ENCODE results near the gene ONECUT1.

ONECUT1 gene

GRCh38 chr15:52783929-52784798 lies 6.0 kb downstream of the ONECUT1 start:
- H3K4me1 ChIP-seq (ENCODE audit: insufficient read depth, low read length): peaks cover 40% of the 10 kb centered on the region
- H3K36me3 ChIP-seq (ENCODE audit: insufficient read depth, low read length): no peaks in the 10 kb centered on the region
- peak overlapping the region; percentile 29 for H3K4me3 ChIP-seq (ENCODE audit: low read length)
- peaks cover 65% of the 10 kb centered on the region for H3K27me3 ChIP-seq (ENCODE audit: insufficient read depth, low read length)
- H3K9me3 ChIP-seq (ENCODE audit: low read length): no peaks in the 10 kb centered on the region
- H2AFZ ChIP-seq (ENCODE audit: low read depth, low read length): no peak overlapping the region

- Histone ChIP-seq H3K4me3 (ENCODE audit: low read length) (peak overlapping the region; percentile 29), H3K36me3 (ENCODE audit: insufficient read depth, low read length) (no peaks in the 10 kb centered on the region), H3K4me1 (ENCODE audit: insufficient read depth, low read length) (peaks cover 40% of the 10 kb centered on the region), H2AFZ (ENCODE audit: low read depth, low read length) (no peak overlapping the region), H3K9me3 (ENCODE audit: low read length) (no peaks in the 10 kb centered on the region), H3K27me3 (ENCODE audit: insufficient read depth, low read length) (peaks cover 57% of the 10 kb centered on the region)
These were observed 6.8 kb downstream of the ONECUT1 start for GRCh38 chr15:52783191-52783829.

DNA sequence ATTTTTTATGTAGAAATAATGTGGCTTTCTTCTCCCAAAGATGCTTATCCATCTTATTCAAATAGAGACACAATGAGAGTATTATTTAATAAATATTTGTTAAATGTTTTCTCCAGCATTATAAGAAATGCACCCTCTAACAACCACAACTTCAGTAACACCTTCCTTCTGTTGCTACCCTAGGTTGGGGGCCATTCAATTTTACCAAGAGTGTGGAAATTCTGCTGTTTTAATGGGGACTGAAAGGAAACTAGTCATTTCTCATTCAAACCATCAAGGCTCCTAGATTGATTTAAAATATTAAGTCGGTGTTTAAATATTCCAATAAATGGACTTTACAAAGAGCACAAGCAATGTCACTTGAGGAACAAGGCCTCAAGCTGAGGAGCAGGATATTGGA lies 7.6 kb downstream of the ONECUT1 start:
- Histone ChIP-seq H3K4me1 (ENCODE audit: insufficient read depth, low read length) (peaks cover 34% of the 10 kb centered on the region), H3K36me3 (ENCODE audit: insufficient read depth, low read length) (no peaks in the 10 kb centered on the region), H3K27me3 (ENCODE audit: insufficient read depth, low read length) (peaks cover 49% of the 10 kb centered on the region), H3K9me3 (ENCODE audit: low read length) (no peaks in the 10 kb centered on the region), H3K4me3 (ENCODE audit: low read length) (no peak overlapping the region), H2AFZ (ENCODE audit: low read depth, low read length) (no peak overlapping the region)

- peaks cover 16% of the 10 kb centered on the region for H3K4me1 ChIP-seq (ENCODE audit: insufficient read depth, low read length)
These were observed 9.8 kb downstream of the ONECUT1 start for GRCh38 chr15:52780172-52780980.

DNA sequence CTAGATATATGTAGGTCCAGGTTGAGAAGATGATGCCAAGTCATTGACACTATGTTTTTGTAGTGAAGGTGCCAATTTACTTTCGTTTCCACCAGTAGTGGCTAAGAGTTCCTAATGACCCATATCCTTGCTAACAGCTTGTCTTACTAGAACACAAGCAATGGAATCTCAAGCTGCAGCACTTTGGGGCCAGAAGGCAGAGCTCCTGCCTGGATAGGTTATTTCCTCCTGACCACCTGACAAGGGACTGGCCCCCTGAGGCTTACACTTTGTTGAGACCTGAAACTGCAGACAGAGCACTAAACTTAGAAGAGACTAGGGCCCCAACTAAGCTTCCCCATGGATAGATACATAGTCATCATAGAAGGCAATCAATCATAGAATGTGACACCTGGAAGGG lies 11.7 kb downstream of the ONECUT1 start:
- H2AFZ ChIP-seq (ENCODE audit: low read depth, low read length): no peak overlapping the region
- H3K4me1 ChIP-seq (ENCODE audit: insufficient read depth, low read length): peaks cover 6% of the 10 kb centered on the region
- peaks cover 14% of the 10 kb centered on the region for H3K27me3 ChIP-seq (ENCODE audit: insufficient read depth, low read length)
- no peak overlapping the region for H3K4me3 ChIP-seq (ENCODE audit: low read length)
- no peaks in the 10 kb centered on the region for H3K36me3 ChIP-seq (ENCODE audit: insufficient read depth, low read length)
- no peaks in the 10 kb centered on the region for H3K9me3 ChIP-seq (ENCODE audit: low read length)

More at GRCh38 chr15:52780172-52780980, 9.8 kb downstream of the ONECUT1 start:
- Histone ChIP-seq H2AFZ (ENCODE audit: low read depth, low read length) (no peak overlapping the region), H3K27me3 (ENCODE audit: insufficient read depth, low read length) (peaks cover 29% of the 10 kb centered on the region), H3K4me3 (ENCODE audit: low read length) (no peak overlapping the region), H3K36me3 (ENCODE audit: insufficient read depth, low read length) (no peaks in the 10 kb centered on the region), H3K9me3 (ENCODE audit: low read length) (no peaks in the 10 kb centered on the region)

DNA sequence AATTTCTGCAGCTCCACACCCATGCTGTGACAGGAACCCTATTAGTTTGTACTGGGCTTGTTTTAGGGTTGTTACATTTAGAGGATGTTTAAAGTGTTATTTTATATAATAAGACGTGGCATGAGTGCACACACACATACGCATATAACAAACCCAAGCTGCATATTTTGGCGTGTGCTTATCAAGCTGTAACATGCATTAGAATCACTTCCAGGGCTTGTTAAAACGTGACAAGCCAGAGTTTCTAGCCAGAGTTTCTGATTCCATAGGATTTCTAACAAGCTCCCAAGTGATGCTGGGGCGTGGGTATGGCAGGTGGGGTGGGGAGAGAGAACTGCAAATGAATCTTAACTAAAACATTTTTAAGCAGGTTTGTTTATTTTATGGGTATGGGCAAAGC lies 17.4 kb downstream of the ONECUT1 start:
- H3K4me3 ChIP-seq (ENCODE audit: low read length): no peak overlapping the region
- no peaks in the 10 kb centered on the region for H3K36me3 ChIP-seq (ENCODE audit: insufficient read depth, low read length)
- no peaks in the 10 kb centered on the region for H3K4me1 ChIP-seq (ENCODE audit: insufficient read depth, low read length)
- no peaks in the 10 kb centered on the region for H3K9me3 ChIP-seq (ENCODE audit: low read length)
- no peak overlapping the region for H2AFZ ChIP-seq (ENCODE audit: low read depth, low read length)
- H3K27me3 ChIP-seq (ENCODE audit: insufficient read depth, low read length): no peaks in the 10 kb centered on the region

DNA sequence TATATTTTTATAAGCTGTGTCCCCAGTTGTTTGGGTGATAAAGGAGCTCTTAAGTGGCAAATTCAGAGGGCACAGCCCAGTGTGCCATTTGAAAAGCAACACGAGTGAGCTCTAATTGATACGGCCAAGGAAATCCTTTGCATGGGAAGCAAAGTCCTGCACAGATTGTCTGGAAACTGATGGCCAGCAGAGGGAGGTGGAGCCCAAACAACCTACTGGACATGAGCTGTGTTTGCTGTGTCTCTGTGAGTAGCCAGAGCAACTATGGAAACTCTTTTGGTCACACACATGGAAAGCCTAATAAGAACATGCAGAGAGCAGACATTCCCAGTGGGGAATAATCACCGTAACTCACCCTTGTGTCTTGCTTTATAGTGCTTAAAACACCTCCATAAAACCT lies 24.4 kb downstream of the ONECUT1 start:
- no peak overlapping the region for H2AFZ ChIP-seq (ENCODE audit: low read depth, low read length)
- no peak overlapping the region for H3K4me3 ChIP-seq (ENCODE audit: low read length)
- no peaks in the 10 kb centered on the region for H3K36me3 ChIP-seq (ENCODE audit: insufficient read depth, low read length)
- no peaks in the 10 kb centered on the region for H3K9me3 ChIP-seq (ENCODE audit: low read length)
- no peaks in the 10 kb centered on the region for H3K27me3 ChIP-seq (ENCODE audit: insufficient read depth, low read length)
- no peaks in the 10 kb centered on the region for H3K4me1 ChIP-seq (ENCODE audit: insufficient read depth, low read length)

GRCh38 chr15:52764731-52765130 lies 25.4 kb downstream of the ONECUT1 start:
- Histone ChIP-seq H3K4me1 (ENCODE audit: insufficient read depth, low read length) (no peaks in the 10 kb centered on the region), H2AFZ (ENCODE audit: low read depth, low read length) (no peak overlapping the region), H3K36me3 (ENCODE audit: insufficient read depth, low read length) (no peaks in the 10 kb centered on the region), H3K4me3 (ENCODE audit: low read length) (no peak overlapping the region), H3K27me3 (ENCODE audit: insufficient read depth, low read length) (no peaks in the 10 kb centered on the region), H3K9me3 (ENCODE audit: low read length) (no peaks in the 10 kb centered on the region)

GRCh38 chr15:52762621-52763020 lies 27.5 kb downstream of the ONECUT1 start:
- no peak overlapping the region for H2AFZ ChIP-seq (ENCODE audit: low read depth, low read length)
- no peak overlapping the region for H3K4me3 ChIP-seq (ENCODE audit: low read length)
- no peaks in the 10 kb centered on the region for H3K36me3 ChIP-seq (ENCODE audit: insufficient read depth, low read length)
- H3K4me1 ChIP-seq (ENCODE audit: insufficient read depth, low read length): no peaks in the 10 kb centered on the region
- H3K9me3 ChIP-seq (ENCODE audit: low read length): no peaks in the 10 kb centered on the region
- no peaks in the 10 kb centered on the region for H3K27me3 ChIP-seq (ENCODE audit: insufficient read depth, low read length)

GRCh38 chr15:52760562-52760961 lies 29.6 kb downstream of the ONECUT1 start:
- Histone ChIP-seq H3K9me3 (ENCODE audit: low read length) (no peaks in the 10 kb centered on the region), H2AFZ (ENCODE audit: low read depth, low read length) (no peak overlapping the region), H3K27me3 (ENCODE audit: insufficient read depth, low read length) (no peaks in the 10 kb centered on the region)

GRCh38 chr15:52759969-52760368 lies 30.2 kb downstream of the ONECUT1 start:
- Histone ChIP-seq H2AFZ (ENCODE audit: low read depth, low read length) (no peak overlapping the region), H3K9me3 (ENCODE audit: low read length) (no peaks in the 10 kb centered on the region), H3K4me3 (ENCODE audit: low read length) (no peak overlapping the region), H3K4me1 (ENCODE audit: insufficient read depth, low read length) (no peaks in the 10 kb centered on the region), H3K36me3 (ENCODE audit: insufficient read depth, low read length) (no peaks in the 10 kb centered on the region), H3K27me3 (ENCODE audit: insufficient read depth, low read length) (no peaks in the 10 kb centered on the region)

More at GRCh38 chr15:52760562-52760961, 29.6 kb downstream of the ONECUT1 start:
- Histone ChIP-seq H3K4me3 (ENCODE audit: low read length) (no peak overlapping the region), H3K36me3 (ENCODE audit: insufficient read depth, low read length) (no peaks in the 10 kb centered on the region), H3K4me1 (ENCODE audit: insufficient read depth, low read length) (no peaks in the 10 kb centered on the region)

DNA sequence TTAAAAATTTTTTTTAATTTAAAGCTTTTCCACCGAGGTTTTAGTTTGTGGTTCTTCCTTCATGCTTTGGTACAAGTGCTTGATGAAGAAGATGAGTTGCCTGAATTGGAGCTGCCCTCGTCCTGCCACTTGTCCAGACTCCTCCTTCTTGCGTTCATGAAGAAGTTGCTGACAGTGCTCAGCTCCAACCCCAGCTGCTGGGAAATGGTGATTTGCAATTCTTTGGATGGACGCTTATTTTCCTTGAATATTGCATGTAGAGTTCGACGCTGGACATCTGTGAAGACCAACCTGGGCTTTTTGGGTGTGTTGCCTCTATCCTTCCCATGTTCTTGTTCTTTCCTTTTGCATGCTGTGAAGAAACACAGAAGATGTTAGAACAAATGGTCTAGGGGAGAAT lies 32.6 kb downstream of the ONECUT1 start:
- no peak overlapping the region for H3K4me3 ChIP-seq (ENCODE audit: low read length)
- H3K9me3 ChIP-seq (ENCODE audit: low read length): no peaks in the 10 kb centered on the region
- no peaks in the 10 kb centered on the region for H3K27me3 ChIP-seq (ENCODE audit: insufficient read depth, low read length)
- H2AFZ ChIP-seq (ENCODE audit: low read depth, low read length): no peak overlapping the region
- H3K4me1 ChIP-seq (ENCODE audit: insufficient read depth, low read length): peaks cover 4% of the 10 kb centered on the region
- H3K36me3 ChIP-seq (ENCODE audit: insufficient read depth, low read length): no peaks in the 10 kb centered on the region

- Histone ChIP-seq H3K36me3 (ENCODE audit: insufficient read depth, low read length) (no peaks in the 10 kb centered on the region), H3K4me1 (ENCODE audit: insufficient read depth, low read length) (peaks cover 4% of the 10 kb centered on the region), H3K27me3 (ENCODE audit: insufficient read depth, low read length) (no peaks in the 10 kb centered on the region), H2AFZ (ENCODE audit: low read depth, low read length) (no peak overlapping the region), H3K9me3 (ENCODE audit: low read length) (no peaks in the 10 kb centered on the region), H3K4me3 (ENCODE audit: low read length) (no peak overlapping the region)
These were observed 38.6 kb downstream of the ONECUT1 start for GRCh38 chr15:52751522-52751921.
